G401 (cell line): ENCODE results near the gene CAGE1. TPM values are rescaled to one million over a fixed set of nuclear protein-coding genes. Genes with fewer than 3 reads are reported as not detected.
"Not testable (repeated sequence)": the region's sequence is repeated elsewhere in the genome, so short reads cannot be mapped to it uniquely, and the experiment has no call there.

ENCODE experiments used
- DNase-seq: peaks from one replicate; pipeline ENCODE4 v3.0.0-alpha.2; 2015; ENCODE audit warnings: low spot score
- in situ Hi-C: cut with HindIII; loops from 2 replicates; pipeline ENCODE4 v1.10.0; 2016; ENCODE audit warnings: low sequenced_read_pairs, mixed read lengths
- total RNA-seq: library from RNA; depleted of rRNA; stranded (reverse); fragments of >200 nt; shearing (Covaris generic); gene quantifications from 2 replicates; pipeline ENCODE4 v1.2.3, GENCODE V29; 2014

CAGE1 gene
- total RNA-seq, 1 experiment from 2014 or later = 0.47 TPM

GRCh38 chr6:7413151-7413823, 23.7 kb upstream of the CAGE1 start:
- peak; percentile 45 for DNase-seq
- in situ Hi-C loops = no loop called here

DNA sequence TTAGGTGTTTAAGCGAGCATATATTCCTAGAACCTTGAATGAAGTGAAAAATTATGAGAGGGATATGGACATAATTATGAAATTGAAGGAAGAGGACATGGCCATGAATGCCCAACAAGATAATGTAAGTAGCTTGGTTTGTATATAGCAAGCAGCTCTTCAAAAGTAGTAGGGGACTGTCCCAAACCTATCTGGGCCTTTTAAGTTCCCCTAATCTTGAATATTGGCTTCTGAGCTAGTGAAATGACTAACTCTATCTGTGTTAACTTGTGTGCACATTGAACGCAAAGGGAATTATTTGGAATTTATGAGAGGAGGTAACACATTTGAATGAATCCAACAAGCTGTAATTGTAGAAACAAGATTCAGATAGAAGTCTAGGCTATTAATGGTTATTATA, 21.8 kb upstream of the CAGE1 start:
- DNase-seq = no peak
- in situ Hi-C loops = no loop called here

GRCh38 chr6:7410851-7411250, 21.3 kb upstream of the CAGE1 start:
- in situ Hi-C loops = no loop called here

DNA sequence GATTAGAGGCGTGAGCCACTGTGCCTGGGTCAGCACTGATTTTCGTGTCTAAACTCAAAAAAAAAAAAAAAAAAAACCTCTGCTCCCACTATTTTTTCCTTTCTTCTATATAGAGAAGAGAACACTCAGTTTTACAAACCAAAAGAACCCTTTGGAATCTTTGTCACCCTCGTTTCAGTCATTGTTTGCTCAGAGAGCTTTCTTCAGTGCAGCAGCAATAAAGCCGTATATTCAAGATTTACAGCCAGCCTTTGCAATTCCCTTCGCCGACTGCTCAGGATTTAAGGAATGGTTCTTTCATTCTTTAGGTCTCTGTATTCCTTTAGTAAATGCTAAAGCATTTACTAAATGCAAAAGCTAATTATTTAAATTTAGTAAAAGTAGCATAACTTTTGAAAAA, 20.2 kb upstream of the CAGE1 start:
- no peak for DNase-seq
- in situ Hi-C loops = no loop called here

More at GRCh38 chr6:7410851-7411250, 21.3 kb upstream of the CAGE1 start:
- DNase-seq = no peak

DNA sequence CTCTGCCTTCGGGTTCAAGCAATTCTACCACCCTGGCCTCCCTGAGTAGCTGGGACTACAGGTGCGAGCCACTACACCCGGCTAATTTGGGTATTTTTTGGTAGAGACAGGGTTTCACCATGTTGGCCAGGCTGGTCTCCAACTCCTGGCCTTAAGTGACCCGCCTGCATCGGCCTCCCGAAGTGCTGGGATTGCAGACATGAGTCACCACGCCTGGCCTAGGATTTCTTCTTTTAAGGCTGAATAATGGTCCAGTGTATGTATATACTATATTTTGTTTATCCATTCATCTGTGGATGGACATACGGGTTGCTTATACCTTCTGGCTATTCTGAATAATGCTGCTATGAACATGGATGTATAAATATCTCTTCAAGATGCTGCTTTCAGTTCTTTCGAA, 17.2 kb upstream of the CAGE1 start:
- DNase-seq = no peak
- in situ Hi-C loops = no loop called here

GRCh38 chr6:7404546-7404945, 15.0 kb upstream of the CAGE1 start:
- in situ Hi-C loops = no loop called here
- DNase-seq = no peak

- in situ Hi-C loops = no loop called here
- no peak for DNase-seq
These were observed 13.2 kb upstream of the CAGE1 start for GRCh38 chr6:7402716-7403115.

DNA sequence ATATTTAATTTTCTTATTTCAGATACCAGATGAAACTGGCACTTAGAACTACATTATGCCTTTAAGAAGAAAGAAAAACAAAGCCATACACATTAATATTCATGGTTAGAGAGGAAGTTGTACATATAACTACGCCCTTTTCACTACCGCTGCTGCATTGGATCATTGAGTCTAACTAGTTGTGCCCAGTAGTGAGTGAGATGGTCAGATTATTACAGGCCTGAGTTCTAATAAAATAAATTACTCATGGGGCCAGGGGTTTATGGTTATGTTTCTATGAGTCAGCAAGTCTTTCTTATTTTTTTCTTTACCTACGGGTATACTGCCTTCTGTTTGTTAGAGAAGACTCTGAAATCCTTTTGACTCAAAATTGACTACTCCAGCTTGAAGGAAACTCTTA, 11.5 kb upstream of the CAGE1 start:
- in situ Hi-C loops = no loop called here
- DNase-seq = no peak

GRCh38 chr6:7392402-7392801, 2.9 kb upstream of the CAGE1 start:
- in situ Hi-C loops = no loop called here
- no peak for DNase-seq

DNA sequence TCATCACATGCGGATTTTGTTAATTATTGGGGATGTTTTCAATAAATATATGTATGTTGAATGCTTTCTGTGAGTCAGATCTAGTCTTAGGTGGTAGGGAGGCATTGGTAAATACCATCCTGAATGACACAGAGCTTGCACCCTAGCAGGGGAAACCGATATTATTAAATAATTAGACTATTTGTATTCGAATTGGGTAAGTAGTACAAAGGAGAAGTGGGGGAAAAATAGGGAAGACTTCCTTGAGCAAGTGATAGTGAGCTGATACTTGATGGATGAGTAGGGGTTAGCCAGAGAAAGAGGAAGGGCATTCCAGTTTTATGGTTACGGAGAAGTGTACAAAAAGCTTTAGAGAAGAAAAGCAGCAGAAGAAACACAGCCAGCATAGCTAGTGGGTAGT, 1.6 kb upstream of the CAGE1 start:
- in situ Hi-C loops = no loop called here
- no peak for DNase-seq

DNA sequence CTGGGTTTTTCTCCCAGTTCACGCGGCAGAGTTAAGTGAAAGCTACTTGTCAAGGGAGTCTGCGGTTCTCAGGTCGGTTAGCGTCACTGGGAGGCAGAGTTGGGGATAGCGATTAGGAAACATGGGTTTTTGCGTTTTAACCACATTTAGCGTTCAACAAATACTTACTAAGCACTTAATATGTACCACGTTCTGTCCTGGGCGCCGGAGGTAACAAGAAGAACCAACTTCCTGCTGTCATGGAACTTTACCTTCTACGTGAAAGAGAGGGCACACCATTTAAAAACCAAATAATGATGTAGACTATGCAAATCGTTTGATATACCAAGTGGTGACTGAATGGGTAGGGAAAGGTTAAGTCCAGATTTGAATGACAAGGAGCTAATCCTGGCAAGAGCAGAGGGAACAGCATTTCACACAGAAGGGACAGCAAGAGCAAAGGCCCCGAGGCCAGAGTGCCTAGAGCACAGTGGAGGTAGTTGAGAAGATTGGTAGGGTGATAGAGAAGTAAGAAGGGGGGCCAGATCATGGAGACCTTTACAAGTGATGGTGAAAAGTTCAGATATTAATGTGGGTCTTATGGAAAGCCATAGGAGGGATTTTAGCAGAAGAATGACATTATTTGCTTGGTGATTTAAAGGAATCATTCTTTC, 810 bp upstream of the CAGE1 start:
- in situ Hi-C loops = no loop called here
- DNase-seq = no peak

DNA sequence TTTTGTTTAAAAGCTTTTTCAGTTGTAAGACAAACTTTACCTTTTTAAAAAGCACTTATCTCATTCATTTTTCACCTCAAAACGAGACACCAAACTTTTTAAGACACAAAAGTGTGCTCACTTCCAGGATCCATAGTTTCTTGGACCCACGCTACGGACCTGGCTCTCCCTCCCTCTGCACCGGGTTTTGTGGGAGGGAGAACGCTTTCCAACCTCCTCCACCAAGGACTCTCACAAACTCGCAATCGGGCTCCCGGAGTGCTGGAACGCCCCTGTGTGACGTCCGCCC, 436 bp downstream of the CAGE1 start:
- DNase-seq = no peak
- in situ Hi-C loops = loop anchor here (5.0 kb wide), 1 partner anchor 57 kb away; no protein-coding TSS in a partner anchor

GRCh38 chr6:7381092-7381491, 8.4 kb downstream of the CAGE1 start:
- in situ Hi-C loops = no loop called here
- no peak for DNase-seq

DNA sequence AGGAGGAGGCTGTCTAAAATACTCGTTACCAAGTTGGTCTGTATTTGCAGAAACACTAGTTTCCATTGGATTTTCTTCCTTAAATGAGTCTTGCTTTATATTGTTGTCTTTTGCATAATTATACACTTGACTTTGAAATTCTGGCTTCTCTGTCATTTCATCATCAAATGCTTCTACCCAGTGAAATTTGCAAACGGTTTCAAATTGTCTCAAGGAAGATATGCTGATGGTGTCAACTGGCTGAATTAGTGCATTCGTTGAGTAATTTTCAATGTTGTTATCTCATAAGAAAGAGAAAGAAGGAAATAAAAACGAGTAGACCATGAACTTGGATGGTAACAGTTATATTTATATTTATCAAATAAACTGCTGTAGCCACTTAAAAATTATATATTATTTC, 10.8 kb downstream of the CAGE1 start:
- in situ Hi-C loops = no loop called here
- no peak for DNase-seq

DNA sequence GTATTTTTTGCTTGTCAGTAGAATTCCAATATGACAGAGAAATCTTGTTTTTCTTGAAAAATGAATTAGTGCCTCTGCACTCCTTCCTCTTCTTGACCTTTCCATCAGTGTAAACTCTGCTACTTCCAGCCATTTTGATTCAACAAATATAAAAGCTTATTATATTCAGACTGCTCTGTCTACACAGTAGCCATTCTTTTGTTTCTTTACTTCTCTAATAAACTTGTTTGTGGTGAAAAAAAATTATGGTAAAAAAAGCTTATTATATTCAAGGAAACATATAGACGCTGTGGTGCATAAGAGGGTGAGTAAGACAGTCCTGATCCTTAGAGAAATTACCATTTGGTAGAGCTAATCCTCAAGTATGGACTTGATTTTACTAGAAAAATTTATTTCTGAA, 11.6 kb downstream of the CAGE1 start:
- in situ Hi-C loops = no loop called here
- no peak for DNase-seq

DNA sequence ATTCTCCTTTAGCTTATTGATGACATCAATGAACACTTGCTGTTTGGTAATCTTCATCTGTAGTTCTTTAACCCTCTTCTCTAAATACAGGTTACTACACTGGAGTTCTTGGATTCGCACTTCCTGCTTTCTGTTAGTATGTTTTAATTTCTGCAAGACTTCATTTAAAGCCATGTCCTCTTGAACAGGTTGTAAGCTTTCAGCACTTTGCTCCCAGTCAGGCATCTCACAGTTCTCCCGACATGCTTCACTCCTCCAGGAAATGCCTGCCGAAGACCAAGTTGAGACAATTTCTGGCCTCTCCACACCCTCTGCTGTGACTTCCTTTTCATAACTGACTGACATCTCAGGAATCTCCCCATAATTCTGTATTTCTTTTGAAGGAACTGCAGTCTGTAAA, 15.8 kb downstream of the CAGE1 start:
- in situ Hi-C loops = no loop called here
- DNase-seq = no peak

GRCh38 chr6:7367408-7367807, 22.1 kb downstream of the CAGE1 start:
- no peak for DNase-seq
- in situ Hi-C loops = no loop called here

DNA sequence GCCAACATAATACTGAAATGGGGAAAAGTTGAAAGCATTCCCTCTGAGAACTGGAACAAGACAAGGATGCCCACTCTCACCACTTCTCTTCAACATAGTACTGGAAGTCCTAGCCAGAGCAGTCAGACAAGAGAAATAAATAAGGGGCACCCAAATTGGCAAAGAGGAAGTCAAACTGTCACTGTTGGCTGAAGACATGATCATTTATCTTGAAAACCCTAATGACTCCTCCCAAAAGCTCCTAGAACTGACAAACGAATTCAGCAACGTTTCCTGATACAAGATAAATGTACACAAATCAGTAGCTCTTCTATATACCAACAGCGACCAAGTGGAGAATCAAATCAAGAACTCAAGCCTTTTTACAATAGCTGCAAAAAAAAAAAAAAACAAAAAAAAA, 37.6 kb downstream of the CAGE1 start:
- in situ Hi-C loops, DNase-seq: not testable (repeated sequence)

- in situ Hi-C loops, DNase-seq: not testable (repeated sequence)
These were observed 39.0 kb downstream of the CAGE1 start for GRCh38 chr6:7350591-7350990.

DNA sequence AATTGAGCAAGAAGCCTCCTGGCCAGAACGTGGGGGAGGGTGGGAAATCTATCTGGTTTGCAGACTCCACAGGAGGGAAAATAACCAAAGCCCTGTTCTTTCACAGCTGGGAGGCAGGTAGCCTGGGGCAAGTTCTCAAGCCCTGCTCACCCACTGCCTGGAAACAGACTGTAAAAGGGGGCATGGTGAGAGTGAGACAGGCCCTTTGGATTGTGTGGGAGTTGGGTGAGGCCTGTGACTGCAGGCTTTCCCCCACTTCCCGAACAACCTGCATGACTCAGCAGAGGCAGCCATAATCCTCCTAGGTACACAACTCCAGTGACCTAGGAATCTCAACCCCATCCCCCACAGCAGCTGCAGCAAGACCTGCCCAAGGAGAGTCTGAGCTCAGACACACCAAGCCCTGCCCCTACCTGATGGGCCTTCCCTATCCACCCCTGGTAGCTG, 42.0 kb downstream of the CAGE1 start:
- in situ Hi-C loops, DNase-seq: not testable (repeated sequence)

DNA sequence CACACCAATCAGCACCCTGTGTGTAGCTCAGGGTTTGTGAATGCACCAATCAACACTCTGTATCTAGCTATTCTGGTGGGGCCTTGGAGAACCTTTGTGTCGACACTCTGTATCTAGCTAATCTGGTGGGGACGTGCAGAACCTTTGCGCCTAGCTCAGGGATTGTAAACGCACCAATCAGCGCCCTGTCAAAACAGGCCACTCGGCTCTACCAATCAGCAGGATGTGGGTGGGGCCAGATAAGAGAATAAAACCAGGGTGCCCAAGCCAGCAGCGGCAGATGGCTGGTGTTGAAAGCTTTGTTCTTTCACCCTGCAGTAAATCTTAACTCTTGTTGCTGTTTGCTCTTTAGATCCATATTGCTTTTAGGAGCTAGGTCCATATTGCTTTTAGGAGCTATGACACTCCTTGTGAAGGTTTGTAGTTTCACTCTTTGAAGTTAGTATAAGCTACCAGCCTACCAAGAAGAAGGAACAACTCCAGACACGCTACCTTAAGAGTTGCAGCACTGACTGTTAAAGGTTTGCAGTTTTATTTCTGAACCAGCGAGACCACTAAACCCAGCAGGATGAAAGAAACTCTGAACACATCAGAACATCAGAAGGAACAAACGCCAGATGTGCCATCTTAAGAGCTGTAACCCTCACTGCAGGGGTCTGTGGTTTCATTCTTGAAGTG, 44.6 kb downstream of the CAGE1 start:
- DNase-seq, in situ Hi-C loops: not testable (repeated sequence)
